ENCODE data around the gene KRTAP4-5. TPM values are rescaled to one million over a fixed set of nuclear protein-coding genes. Genes with fewer than 3 reads are reported as not detected.
"Not testable (repeated sequence)": the region's sequence is repeated elsewhere in the genome, so short reads cannot be mapped to it uniquely, and the experiment has no call there.

The KRTAP4-5 gene
- total RNA-seq, 4 donors from 2014 or later: not detected

DNA sequence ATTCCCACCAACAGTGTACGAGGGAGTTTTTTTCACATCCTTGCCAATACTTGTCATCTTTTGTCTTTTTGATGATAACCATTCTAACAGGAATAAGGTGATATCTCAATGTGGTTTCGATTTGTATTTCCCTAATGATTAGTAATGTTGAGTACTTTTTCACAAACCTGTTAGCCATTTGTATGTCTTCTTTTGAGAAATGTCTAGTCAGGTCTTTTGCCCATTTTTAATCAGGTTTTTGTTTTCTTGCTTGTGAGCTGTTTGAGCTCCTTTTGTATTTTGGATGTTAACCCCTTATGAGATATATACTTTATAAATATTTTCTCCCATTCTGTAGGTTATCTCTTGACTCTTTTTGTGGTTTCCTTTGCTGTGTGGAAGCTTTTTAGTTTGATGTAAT lies 1.9 kb upstream of the KRTAP4-5 start:
- TF ChIP-seq, protein P1, sequence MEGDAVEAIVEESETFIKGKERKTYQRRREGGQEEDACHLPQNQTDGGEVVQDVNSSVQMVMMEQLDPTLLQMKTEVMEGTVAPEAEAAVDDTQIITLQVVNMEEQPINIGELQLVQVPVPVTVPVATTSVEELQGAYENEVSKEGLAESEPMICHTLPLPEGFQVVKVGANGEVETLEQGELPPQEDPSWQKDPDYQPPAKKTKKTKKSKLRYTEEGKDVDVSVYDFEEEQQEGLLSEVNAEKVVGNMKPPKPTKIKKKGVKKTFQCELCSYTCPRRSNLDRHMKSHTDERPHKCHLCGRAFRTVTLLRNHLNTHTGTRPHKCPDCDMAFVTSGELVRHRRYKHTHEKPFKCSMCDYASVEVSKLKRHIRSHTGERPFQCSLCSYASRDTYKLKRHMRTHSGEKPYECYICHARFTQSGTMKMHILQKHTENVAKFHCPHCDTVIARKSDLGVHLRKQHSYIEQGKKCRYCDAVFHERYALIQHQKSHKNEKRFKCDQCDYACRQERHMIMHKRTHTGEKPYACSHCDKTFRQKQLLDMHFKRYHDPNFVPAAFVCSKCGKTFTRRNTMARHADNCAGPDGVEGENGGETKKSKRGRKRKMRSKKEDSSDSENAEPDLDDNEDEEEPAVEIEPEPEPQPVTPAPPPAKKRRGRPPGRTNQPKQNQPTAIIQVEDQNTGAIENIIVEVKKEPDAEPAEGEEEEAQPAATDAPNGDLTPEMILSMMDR (IDR thresholded peaks at IDR 0.05): no peak
- no peak for TF ChIP-seq POLR2AphosphoS5 (IDR thresholded peaks at IDR 0.05)
- TF ChIP-seq POLR2A (IDR thresholded peaks at IDR 0.05): no peak
- no peak for TF ChIP-seq EP300 (IDR thresholded peaks at IDR 0.05; ENCODE audit: low read depth)
- no peaks in the 10 kb centered on the region for H3K36me3 ChIP-seq
- no peaks in the 10 kb centered on the region for H3K4me1 ChIP-seq
- DNase-seq: no peak
- WGBS, 2 donors (ENCODE audit: low coverage in 1 of 2): 73 to 77% methylated on average over 2 of the region's 2 CpGs
- no peaks in the 10 kb centered on the region for H3K9me3 ChIP-seq
- H3K27ac ChIP-seq: no peak overlapping the region
- no peak overlapping the region for H3K4me3 ChIP-seq
- intact Hi-C loops (cut with DNase I; ENCODE audit: low total_unique reads): no loop called here
- H3K27me3 ChIP-seq: peaks cover 25% of the 10 kb centered on the region
- in situ Hi-C loops (cut with MboI; ENCODE audit: low pct_ligation_motif_present in 1 of 4, low pct_unique_long_range_greater_than_20kb in 1 of 4, low sequenced_read_pairs in 3 of 4): no loop called here

DNA sequence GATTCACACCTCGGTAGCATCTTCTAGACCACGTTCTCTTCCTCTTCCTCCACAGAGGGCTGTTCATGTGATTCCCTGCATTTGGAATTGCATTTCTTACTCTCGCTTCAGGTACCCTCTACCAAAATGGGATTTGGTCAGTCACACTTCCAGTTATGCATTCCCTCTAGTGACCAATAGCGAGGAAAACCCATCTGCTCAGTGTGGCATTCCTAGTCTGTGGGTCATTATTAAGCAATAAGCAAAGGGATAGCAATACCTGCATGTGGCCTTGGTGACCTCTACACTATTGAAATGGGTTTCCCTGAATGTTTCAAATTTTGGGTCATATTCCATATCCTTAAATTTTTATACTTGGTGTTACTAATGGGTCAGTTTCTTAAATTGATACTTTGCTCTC lies 401 bp upstream of the KRTAP4-5 start:
- intact Hi-C loops (cut with DNase I; ENCODE audit: low total_unique reads): no loop called here
- WGBS, 2 donors (ENCODE audit: low coverage in 1 of 2): 84 to 90% methylated on average over 3 to 4 of the region's 4 CpGs
- H3K27me3 ChIP-seq: peaks cover 16% of the 10 kb centered on the region
- DNase-seq: no peak
- no peak overlapping the region for H3K27ac ChIP-seq
- no peaks in the 10 kb centered on the region for H3K9me3 ChIP-seq
- no peaks in the 10 kb centered on the region for H3K36me3 ChIP-seq
- no peaks in the 10 kb centered on the region for H3K4me1 ChIP-seq
- in situ Hi-C loops (cut with MboI; ENCODE audit: low pct_ligation_motif_present in 1 of 4, low pct_unique_long_range_greater_than_20kb in 1 of 4, low sequenced_read_pairs in 3 of 4): no loop called here
- no peak for TF ChIP-seq POLR2AphosphoS5 (IDR thresholded peaks at IDR 0.05)
- TF ChIP-seq EP300 (IDR thresholded peaks at IDR 0.05; ENCODE audit: low read depth): no peak
- TF ChIP-seq, protein P1 (IDR thresholded peaks at IDR 0.05): no peak
- no peak for TF ChIP-seq POLR2A (IDR thresholded peaks at IDR 0.05)
- H3K4me3 ChIP-seq: no peak overlapping the region

DNA sequence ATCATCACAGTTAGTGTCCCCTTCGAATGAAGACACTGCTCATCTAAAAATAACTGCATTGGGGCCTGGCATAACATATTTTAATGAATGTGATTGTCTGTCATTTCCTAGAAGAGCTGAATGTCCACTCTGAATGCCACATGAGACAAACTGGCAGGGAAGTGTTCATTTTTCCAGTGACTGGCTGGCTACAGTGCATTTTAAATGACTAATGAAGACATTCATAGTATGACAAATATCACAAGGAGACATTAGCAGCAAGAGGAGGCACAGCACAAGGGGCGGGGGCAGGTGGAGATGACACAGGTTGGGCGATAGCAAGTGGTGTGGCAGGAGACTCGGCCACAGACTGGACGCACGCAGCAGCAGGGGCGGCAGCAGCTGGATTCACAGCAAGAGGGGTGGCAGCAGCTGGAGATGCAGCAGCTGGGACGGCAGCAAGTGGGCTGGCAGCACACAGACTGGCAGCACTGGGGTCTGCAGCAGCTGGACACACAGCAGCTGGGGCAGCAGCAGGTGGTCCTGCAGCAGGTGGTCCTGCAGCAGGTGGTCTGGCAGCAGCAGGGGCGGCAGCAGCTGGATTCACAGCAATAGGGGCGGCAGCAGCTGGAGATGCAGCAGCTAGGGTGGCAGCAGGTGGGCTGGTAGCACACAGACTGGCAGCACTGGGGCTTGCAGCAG lies 514 bp downstream of the KRTAP4-5 start:
- in situ Hi-C loops (cut with MboI; ENCODE audit: low pct_ligation_motif_present in 1 of 4, low pct_unique_long_range_greater_than_20kb in 1 of 4, low sequenced_read_pairs in 3 of 4); H3K27ac ChIP-seq; H3K27me3 ChIP-seq; H3K9me3 ChIP-seq; H3K4me1 ChIP-seq; intact Hi-C loops (cut with DNase I; ENCODE audit: low total_unique reads); H3K4me3 ChIP-seq; DNase-seq; H3K36me3 ChIP-seq: not testable (repeated sequence)
- 81 to 84% methylated on average over 6 to 10 of the region's 10 CpGs for WGBS, 2 donors (ENCODE audit: low coverage in 1 of 2)

DNA sequence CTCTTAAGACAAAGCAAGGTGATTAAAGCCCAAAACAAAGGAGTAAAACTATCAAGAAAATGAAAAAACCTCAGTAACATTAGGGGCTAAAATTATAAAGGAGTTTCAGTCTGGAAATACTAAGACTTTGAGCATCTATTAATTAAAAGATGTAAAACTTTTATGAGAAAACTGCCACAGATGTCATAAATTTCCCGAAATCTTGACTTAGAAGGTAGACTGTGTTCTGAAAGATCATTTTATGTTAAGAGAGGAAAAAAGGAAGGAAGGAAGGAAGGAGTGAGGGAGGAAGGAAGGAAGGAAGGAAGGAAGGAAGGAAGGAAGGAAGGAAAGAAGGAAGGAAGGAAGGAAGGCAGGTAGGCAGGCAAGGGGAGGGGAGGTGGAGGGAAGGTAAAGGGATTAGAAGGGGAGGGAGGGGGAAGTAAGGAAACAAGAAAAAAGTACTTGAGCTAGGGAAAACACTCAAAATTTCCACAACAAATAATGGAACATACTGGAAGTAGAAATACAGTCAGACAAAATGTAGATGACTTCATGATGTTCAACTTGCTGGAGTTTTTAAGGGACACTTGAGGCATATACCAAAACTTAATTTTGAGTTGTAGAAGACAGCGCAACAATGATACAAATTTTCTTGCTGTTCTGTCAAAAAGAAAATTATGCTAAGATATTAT lies 2.0 kb downstream of the KRTAP4-5 start:
- H3K4me3 ChIP-seq: no peak overlapping the region
- TF ChIP-seq EP300 (IDR thresholded peaks at IDR 0.05; ENCODE audit: low read depth): no peak
- no peak for TF ChIP-seq POLR2A (IDR thresholded peaks at IDR 0.05)
- TF ChIP-seq POLR2AphosphoS5 (IDR thresholded peaks at IDR 0.05): no peak
- TF ChIP-seq, protein P1 (IDR thresholded peaks at IDR 0.05): no peak
- H3K9me3 ChIP-seq: peaks cover 5 to 7% of the 10 kb centered on the region in 2 donors
- no peak for DNase-seq
- in situ Hi-C loops (cut with MboI; ENCODE audit: low pct_ligation_motif_present in 1 of 4, low pct_unique_long_range_greater_than_20kb in 1 of 4, low sequenced_read_pairs in 3 of 4): no loop called here
- peaks cover 9% of the 10 kb centered on the region for H3K27me3 ChIP-seq
- intact Hi-C loops (cut with DNase I; ENCODE audit: low total_unique reads): no loop called here
- no peak overlapping the region for H3K27ac ChIP-seq
- H3K4me1 ChIP-seq: no peaks in the 10 kb centered on the region
- no peaks in the 10 kb centered on the region for H3K36me3 ChIP-seq
- WGBS, 2 donors (ENCODE audit: low coverage in 1 of 2): 81 to 89% methylated on average over 1 to 2 of the region's 2 CpGs
